OCI-M2 (cell line): ENCODE results near the gene COASY.
"Not testable (repeated sequence)": the region's sequence is repeated elsewhere in the genome, so short reads cannot be mapped to it uniquely, and the experiment has no call there.

Experiments used
- DNase-seq: peaks from one replicate; lab custom pipeline; 2025; ENCODE audit not compliant: unreplicated experiment; lab: John Stamatoyannopoulos, UW

The COASY gene

DNA sequence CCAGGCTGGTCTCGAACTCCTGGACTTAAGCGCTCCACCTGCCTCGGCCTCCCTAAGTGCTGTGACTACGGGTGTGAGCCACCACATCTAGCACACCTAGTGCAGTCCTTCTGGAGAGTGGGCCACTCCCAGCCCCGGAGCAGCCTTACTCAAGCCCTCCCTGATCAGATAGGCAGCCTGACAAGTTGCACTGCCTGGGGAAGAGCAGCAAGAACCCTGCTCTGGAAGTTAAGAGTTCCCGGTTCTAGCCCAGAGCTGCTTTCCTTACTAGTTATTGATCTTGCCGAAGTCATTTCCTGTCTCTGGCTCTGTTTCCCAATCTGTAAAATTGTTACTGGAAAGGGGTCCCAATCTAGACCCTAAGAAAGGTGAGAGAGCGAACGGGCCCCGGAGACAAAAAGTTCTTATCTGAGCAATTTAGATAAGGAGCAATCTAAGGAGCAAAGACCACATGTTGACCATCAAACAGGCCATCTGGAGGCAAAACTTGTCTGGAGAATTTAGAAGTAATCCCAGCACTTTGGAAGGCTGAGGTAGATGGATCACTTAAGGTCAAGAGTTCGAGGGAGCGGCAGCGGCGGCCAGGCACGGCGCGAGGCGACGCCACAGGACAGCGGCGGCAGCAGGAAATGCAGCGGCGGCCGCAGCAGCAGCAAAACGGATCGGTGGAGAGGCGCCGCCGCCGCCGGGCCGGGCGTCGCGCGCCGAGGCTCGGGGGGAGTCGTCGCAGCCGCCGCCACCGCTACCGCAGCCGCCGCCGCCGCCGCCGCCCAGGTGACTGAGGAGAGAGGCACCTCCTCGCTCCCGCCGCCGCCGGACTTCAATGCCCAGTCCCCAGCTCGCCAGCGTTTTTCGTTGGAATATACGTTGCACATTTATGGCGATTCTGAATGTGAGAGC lies 30.2 kb upstream of the COASY start:
- no peak for DNase-seq

DNA sequence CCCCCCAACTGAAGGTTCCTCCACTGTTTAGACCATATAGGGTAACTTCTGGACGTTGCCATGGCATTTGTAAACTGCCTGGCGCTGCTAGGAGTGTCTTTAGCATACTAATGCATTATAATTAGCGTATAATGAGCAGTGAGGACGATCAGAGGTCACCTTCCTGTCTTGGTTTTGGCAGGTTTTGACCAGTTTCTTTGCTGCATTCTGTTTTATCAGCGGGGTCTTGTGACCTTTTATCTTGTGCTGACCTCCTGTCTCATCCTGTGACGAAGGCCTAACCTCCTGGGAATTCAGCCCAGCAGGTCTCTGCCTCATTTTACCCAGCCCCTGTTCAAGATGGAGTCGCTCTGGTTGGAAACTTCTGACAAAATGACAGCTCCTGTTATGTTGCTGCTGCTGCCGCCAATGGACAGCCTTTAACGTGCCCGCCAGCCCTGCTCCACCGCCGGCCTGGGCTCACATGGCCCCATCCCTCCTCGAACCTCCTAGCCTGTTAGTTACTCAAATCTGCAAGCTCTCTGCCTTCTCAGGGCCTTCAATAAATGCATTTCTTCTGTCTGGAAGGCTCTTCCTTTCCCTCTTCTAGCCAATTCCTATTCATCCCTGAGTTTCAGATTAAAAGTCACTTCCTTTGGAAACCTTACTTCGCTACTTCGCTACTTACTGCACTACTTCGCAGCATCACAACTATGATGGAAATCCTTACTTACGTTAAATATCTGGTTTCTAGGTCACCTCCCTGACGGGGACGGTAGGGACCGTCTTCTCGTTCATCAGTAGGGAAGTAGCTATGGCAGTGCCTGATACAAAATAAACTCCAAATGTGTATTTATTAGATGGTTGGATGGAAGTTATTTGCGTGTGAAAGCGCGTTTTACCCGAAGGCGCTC lies 26.5 kb upstream of the COASY start:
- DNase-seq: no peak

- DNase-seq: peak; percentile 59
Observed at GRCh38 chr17:42536048-42536371, 25.9 kb upstream of the COASY start, which contains the start of gene NAGLU. TSS of gene NAGLU (plus strand) at chr17:42536241. CDS start at chr17:42536273, 32 bp downstream.

- DNase-seq: no peak
Observed at GRCh38 chr17:42536372-42537155, 25.4 kb upstream of the COASY start.

- DNase-seq: no peak
Observed at GRCh38 chr17:42537156-42537805, 24.7 kb upstream of the COASY start.

DNA sequence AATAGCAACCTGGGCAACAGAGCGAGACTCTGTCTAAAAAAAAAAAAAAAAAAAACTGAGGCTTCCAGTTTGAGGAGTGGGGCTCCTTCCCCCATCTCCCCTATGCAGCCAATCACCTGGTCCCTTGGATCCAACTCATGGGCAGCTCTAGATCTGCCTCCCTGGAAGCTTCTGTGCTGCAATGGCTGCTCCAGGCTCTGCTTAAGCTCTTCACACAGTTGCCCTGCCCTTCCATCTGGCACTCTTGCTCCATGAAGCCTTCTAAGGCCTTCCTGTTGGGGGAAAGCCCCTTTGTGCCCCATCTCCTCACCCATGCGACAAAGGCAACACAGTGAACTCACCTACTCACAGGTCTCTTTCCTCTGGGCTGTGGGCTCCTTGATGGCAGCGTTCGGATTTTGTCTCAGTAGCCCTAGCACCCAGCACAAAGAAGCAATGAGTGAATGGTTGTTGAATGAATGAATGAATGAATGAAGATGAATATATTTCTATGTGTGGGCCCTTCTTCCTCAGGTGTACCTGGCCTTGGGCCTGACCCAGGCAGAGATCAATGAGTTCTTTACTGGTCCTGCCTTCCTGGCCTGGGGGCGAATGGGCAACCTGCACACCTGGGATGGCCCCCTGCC lies 24.0 kb upstream of the COASY start:
- DNase-seq: no peak

- no peak for DNase-seq
Observed at GRCh38 chr17:42538482-42538881, 23.5 kb upstream of the COASY start.

- not testable (repeated sequence) for DNase-seq
Observed at GRCh38 chr17:42540558-42540957, 21.4 kb upstream of the COASY start.

- no peak for DNase-seq
Observed at GRCh38 chr17:42541041-42541833, 20.7 kb upstream of the COASY start.

DNA sequence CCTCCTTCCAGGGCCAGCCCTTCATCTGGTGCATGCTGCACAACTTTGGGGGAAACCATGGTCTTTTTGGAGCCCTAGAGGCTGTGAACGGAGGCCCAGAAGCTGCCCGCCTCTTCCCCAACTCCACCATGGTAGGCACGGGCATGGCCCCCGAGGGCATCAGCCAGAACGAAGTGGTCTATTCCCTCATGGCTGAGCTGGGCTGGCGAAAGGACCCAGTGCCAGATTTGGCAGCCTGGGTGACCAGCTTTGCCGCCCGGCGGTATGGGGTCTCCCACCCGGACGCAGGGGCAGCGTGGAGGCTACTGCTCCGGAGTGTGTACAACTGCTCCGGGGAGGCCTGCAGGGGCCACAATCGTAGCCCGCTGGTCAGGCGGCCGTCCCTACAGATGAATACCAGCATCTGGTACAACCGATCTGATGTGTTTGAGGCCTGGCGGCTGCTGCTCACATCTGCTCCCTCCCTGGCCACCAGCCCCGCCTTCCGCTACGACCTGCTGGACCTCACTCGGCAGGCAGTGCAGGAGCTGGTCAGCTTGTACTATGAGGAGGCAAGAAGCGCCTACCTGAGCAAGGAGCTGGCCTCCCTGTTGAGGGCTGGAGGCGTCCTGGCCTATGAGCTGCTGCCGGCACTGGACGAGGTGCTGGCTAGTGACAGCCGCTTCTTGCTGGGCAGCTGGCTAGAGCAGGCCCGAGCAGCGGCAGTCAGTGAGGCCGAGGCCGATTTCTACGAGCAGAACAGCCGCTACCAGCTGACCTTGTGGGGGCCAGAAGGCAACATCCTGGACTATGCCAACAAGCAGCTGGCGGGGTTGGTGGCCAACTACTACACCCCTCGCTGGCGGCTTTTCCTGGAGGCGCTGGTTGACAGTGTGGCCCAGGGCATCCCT lies 18.5 kb upstream of the COASY start:
- DNase-seq: no peak

- DNase-seq: no peak
Observed at GRCh38 chr17:42544874-42545283, 17.1 kb upstream of the COASY start.

DNA sequence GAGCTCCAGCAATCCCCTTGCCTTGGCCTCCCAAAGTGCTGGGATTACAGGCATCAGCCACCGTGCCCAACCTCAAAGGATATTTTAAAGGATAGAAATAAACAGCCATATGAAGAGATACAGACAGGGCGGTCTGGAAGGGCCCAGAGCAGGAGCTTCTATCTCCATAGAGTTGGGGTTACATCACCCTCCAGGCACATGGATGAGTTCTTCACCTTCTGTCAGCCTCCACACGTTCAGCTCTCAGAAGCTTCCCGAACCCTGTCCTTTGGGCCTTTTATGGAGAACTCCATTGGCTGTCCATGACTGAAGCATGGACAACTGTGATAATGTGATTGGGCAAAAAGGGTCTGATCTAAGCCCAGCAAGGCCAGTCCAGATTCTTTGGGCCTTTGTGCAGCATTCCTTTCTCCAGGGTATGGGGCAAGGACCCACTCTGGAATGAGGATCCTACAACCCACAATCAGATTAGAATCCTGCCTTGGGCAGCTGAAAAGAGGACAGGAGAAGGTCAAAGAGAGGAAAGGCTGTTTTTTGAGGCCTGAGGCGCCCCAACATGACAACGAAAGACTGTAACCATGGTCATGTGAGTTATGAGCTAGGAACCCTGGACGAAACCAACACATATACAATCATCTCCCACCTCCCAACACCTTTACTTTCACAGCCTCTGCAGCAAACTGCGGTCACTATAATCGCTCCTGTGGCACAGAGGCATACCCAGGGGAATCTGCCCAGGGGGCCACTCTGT lies 16.0 kb upstream of the COASY start:
- not testable (repeated sequence) for DNase-seq

DNA sequence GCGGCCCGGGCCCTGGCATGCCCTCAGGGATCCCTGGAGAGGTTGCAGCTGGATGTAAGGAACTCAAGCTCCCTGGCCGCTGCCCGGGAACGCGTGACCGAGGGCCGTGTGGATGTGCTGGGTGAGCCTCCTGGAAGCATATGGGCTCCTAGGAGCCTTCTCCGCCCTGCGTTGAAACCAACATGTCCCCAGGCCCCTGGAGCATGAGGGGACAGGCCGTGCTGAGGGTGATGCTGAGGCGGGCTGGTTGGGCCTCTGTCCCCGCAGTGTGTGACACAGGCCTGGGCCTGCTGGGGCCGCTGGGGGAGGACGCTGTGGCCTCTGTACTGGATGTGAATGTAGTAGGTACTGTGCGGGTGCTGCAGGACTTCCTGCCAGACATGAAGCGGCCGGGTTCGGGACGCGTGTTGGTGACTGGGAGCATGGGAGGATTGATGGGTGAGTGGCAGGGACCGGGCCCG lies 14.9 kb upstream of the COASY start:
- DNase-seq: no peak

DNA sequence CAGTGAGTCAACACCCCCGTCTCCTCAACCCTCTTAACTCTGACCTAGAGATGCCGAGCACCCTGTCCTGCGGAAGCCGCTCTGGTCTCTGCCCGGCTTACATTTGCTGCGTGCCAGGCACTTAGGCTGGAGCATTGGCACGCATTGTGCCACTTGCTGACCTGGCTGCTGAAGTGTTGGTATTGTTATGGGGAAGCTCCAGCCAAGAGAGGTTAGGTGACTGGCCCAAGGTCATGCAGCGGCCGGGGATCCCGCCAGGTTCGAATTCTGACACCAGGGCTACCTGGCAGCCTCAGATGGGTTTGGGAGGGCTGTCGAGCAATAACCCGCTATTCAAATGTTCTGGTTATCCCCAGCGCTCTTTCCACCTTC lies 14.3 kb upstream of the COASY start:
- DNase-seq: no peak

DNA sequence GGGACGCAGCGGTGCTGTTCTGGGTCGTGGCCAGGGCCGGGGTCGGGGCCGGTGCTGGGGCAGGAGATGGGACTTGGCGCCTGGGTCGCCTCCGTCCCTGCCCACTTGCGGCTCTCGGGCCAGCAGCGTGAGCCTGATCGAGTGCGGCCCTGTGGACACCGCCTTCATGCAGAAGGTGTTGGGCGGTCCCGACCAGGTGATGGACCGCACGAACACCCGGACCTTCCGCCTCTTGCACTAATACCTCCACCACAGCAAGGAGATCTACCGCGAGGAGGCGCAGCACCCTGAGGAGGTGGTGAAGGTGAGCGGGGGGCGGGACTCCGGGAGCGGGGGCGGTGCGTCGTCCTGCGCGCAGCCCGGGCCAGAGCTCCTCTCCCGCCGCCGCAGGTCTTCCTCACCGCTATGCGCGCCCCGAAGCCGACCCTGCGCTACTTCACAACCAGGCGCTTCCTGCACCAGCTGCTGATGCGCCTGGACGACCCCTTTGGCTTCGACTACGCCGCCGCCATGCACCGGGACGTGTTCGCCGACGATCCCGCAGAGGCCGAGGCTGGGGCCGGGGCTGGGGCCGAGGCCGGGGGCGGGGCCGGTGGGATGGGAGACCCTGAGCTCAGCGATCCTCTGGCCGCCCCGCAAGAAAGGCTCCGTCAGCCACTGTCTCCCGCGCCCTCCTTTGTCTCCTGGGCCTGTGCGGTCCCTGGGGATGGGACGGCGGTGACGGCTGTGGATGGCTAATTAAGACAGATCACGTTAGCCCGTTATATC lies 13.7 kb upstream of the COASY start:
- DNase-seq: no peak

DNA sequence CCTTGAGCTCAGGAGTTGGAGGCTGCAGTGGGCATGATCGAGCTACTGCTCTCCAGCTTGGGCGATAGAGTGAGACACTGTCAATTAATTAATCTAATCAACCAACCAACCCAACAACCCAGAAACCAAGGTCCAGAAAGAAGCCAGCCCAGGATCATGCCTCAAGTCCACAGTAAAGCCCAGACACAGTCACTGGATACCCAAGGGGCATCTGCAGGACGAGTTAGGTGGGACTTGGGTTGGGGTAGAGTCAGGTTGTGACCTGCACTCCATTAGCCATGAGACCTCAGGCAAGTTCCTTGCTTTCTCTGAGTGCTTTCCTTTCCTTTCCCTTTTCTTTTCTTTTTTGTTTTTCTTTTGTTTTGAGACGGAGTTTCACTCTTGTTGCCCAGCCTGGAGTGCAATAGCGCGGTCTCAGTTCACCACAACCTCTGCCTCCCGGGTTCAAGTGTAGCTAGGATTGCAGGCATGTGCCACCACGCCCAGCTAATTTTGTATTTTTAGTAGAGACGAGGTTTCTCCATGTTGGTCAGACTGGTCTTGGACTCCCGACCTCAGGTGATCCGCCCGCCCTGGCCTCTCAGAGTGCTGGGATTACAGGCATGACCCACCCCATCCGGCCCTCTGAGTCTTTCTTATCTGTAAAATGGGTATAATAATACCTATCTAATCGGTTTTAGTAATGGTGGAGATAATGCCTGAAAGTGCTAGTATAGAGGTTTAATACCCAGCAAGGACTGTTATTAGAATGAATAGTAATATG lies 12.8 kb upstream of the COASY start:
- no peak for DNase-seq
